NCI-H345 (cell line): ENCODE results near the gene TMPRSS7.
A peak's percentile ranks its signal among the peaks of the same experiment; 100 is the strongest.

Experiments used
- DNase-seq: peaks from one replicate; lab custom pipeline; 2025; lab: John Stamatoyannopoulos, UW

Gene TMPRSS7, protein sequence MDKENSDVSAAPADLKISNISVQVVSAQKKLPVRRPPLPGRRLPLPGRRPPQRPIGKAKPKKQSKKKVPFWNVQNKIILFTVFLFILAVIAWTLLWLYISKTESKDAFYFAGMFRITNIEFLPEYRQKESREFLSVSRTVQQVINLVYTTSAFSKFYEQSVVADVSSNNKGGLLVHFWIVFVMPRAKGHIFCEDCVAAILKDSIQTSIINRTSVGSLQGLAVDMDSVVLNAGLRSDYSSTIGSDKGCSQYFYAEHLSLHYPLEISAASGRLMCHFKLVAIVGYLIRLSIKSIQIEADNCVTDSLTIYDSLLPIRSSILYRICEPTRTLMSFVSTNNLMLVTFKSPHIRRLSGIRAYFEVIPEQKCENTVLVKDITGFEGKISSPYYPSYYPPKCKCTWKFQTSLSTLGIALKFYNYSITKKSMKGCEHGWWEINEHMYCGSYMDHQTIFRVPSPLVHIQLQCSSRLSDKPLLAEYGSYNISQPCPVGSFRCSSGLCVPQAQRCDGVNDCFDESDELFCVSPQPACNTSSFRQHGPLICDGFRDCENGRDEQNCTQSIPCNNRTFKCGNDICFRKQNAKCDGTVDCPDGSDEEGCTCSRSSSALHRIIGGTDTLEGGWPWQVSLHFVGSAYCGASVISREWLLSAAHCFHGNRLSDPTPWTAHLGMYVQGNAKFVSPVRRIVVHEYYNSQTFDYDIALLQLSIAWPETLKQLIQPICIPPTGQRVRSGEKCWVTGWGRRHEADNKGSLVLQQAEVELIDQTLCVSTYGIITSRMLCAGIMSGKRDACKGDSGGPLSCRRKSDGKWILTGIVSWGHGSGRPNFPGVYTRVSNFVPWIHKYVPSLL

DNA sequence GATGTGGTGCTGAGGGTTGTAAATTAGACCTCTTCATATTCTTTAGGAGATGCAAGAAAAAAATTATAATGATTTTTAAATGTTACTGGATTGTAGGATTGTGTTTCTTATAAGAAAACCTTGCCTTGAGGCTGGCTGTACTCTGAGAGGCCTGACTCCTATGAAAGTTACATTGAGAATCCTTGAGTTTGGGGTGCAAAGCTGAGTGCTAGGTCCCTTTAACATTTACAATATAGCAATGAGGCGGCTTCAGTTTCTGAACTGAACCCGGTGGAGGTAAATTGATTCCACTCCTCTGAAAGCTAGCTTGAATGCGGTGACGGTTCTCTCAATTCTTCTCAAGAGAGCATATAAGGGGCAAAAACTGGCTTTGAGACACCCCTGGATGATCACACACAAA lies at the start of gene TMPRSS7:
Gene TMPRSS7 (plus strand): TSS at position 301 of the 400 bp plus-strand sequence. CDS start 110 bp downstream, outside the sequence.
- DNase-seq: no peak

DNA sequence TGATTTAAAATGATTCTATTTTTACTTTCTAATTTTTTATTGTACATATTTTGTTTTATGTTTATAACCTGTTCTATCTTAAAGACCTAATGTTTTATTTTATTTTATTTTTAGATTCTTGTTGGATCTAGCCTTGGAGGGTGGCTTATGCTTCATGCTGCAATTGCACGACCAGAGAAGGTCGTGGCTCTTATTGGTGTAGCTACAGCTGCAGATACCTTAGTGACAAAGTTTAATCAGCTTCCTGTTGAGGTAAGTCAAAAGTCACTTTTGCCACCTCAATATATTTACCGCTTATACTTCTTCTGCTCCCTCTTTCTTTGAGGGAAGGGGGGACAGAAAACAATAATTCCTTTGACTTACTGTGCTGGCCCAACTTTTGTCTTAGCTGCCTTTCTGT lies 47.7 kb upstream of the TMPRSS7 start:
- DNase-seq: no peak

DNA sequence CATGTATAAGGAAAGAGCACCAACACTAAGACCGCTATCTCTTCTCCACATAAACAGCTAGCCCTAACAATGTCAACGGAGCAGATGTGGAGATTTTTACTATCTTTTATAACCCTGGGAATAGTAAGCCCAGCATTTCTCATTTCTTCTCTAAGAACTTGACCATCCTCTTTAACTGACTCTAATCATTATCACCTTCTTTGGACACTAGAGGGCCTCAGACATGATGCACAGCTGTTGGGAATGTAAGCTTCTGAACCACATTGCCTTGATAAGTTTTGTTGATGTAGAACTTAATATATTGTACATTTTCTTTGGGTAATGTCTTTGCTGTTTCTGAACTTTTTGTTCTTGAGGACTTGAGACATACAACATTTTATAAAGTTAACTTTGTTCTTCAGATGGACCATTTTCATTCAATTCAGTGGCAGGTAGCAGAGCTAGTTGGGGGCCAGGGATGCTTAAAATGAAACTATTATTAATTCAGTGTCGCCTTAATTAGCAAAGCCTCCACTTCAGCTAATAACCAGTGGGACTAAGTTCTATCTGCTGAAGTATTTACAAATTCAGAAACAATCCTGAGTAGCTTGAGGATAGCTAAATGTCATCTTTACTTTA lies 45.4 kb upstream of the TMPRSS7 start:
- peak; percentile 51 for DNase-seq

DNA sequence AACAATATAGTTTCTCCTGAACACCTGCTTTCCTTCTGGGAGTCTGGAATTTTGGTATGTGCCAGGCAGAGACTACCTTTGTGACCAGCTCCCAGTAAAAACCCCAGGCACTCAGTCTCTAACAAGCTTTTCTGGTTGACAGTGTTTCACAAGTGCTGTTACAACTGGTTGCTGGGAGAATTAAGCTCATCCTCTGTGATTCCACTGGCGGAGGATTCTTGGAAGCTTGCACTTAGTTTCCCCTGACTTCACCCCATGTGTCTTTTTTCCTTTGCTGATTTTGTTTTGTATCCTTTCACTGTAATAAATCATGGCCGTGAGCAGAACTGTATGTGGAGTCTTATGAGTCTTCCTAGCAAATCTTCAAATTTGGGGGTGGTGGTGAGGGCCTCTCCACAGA lies 41.5 kb upstream of the TMPRSS7 start:
- DNase-seq: no peak

DNA sequence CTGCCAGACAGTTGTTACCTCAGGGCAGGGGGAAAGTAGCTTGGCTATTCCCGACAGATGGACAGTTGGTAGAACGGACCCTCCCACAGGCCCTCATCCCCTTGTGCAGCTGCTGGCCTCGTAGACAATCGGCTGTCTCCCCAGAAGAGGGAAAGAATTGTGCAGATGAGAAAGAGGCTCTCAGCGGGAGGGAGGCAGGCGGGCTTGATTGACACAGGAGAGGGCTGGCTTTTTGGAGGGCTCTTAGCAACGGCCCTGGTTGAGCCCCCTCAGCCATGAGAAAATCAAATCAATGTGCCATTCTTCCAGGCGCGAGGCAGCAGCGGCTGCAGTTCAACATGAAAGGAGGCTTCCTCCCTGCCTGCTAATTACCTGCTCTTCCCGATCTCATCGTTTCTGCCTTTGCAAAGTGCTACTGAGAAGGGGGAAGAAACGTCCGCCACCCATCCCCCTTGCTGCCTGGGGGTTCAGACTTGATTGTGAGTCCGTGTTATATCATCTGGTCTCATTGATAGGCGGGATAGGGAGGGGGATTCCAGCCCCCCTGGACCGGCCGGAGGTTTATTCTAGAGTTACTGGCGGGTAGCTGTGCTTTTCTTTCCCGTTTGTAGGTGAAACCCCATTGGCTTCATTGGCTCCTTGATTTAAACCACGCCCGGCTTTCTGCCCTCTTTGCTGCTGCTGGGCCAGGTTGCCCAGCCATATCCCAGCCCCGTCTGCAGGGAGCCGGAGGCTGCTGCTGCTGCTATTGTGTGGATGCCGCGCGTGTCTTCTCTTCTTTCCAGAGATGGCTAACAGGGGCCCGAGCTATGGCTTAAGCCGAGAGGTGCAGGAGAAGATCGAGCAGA lies 35.7 kb upstream of the TMPRSS7 start, which contains the start of gene TAGLN3:
Gene TAGLN3 (plus strand): TSS at position 287 of the 848 bp plus-strand sequence. CDS start 501 bp downstream, at position 788.
- DNase-seq: peak; percentile 79

DNA sequence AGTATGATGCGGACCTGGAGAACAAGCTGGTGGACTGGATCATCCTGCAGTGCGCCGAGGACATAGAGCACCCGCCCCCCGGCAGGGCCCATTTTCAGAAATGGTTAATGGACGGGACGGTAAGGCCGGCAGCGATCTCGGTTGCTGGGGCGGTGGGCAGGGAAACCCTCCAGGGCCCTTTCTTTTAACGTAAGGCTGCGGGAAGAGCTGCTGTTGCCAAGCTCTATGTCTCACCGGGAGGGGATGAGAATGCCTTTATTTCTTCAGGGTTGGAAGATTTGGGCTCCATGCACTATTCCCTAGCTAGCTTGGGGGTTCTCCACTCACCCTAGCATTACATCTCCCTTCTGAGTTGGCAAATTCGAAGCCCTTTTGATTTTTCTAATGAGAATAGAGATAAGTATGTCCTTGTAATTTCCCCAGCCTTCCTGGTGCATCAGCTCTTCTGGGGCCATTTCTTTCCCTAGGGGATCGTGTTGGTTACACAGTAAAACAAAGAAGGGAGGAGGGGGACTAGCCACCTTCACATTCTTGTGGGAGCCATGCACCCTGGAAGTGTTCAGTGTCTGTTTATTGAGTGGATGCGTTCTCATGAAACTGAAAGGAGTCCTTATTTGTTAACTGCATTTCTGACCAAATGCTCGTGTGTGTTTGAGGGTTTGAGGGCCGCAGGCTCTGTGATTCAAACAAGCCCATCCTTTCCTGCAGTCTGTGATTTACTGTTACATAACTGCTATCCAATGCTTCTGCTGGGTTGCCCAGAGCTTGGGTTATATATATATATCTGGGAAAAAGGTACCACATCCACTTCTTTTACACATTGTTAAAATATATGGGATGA lies 34.8 kb upstream of the TMPRSS7 start:
- peak; percentile 24 for DNase-seq

DNA sequence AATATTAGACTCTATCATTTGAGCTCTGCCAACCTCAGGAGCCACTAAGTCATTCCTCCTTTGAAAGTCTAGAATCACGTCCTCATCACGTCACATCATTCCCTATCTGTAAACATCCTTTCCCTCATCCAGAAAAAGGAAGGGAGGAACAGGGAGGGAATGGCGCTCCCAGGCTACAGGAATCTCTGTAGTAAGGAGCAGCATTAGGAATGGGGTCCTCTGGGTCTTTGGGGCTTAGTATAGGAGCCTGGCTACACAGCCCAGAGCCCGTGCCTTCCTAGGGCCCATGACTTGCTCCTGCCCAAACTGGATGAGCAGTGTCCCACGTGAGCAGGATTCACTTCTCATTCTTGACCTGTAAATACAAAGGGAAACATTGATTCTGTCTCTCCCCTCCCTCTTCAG lies 34.2 kb upstream of the TMPRSS7 start:
- DNase-seq: no peak

DNA sequence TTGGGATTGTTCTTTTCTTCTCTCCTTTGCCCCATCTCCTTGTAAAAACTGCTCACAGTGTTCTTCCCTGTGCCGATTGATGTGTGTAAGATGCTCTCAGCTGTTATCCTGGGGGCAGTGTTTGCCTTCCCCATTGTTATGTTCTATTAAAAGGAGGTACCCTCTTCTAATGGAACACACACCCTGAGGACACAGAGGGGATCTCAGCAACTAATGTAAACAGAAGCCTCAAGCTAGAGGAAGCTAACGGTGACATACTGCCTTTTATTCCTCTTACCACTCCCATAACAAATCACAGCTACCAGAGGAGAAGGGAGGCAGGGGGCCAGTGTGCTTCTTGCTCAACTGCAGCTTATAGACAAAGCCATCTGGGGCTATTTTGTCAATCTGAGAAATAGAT lies 33.6 kb upstream of the TMPRSS7 start:
- DNase-seq: peak; percentile 43

DNA sequence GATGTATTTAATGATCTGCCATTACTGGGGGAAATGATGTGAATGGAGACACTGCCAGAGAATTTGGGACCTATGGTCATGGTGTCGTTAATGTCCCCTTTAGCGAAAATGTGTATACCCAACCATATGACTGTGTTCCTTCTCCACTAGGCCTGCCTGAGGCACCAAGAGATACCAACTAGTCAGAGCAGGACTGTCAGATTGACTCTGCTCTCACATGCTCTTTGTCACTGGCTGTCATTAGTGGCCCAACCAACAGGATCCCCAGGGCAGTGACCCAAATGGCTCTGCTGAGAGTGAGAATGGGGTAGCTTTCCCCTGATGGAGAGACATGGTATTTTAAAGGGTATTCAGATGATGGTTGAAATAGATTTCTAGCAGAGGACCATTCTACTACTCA lies 33.0 kb upstream of the TMPRSS7 start:
- DNase-seq: no peak

DNA sequence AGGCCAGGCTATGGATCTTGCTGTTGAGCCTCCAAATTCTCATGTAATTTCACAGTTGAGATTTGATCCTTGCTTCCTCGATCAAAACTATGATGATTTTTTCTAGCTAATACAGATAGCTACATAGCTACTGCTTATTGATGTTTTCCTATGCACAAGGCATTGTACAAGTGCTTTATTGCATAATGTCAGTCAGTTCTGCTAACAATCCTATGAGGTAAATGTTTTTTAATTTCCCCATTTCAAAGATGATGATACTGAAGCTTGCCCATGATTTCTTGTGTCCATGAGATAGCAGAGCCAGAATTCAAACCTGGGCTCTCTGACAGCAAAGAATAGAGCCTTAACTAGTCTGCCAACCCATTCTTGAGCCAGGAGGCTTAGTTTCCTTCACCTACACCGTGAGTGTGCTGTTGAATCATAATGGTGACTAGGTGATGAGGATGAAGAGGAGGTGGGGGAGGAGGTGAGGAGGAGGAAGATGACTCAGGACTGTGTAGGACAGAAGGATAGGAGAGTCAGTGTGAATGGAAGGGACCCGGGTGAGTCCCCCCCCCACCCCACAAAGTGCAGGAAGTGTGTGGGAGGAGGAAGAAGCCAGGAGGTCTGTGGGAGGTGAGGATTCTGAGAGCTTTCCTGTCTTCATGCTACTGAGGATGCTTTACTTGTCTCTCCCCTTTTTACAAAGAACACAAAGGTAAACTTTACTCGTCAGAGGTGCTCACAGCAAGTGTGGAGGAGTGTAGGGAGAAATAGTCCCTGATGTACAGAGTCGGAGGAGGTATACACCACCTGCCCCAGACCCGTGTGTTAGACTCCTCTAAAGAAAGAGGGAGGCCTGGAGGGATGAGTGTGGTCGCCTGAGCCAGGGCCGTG lies 32.2 kb upstream of the TMPRSS7 start:
- DNase-seq: no peak

DNA sequence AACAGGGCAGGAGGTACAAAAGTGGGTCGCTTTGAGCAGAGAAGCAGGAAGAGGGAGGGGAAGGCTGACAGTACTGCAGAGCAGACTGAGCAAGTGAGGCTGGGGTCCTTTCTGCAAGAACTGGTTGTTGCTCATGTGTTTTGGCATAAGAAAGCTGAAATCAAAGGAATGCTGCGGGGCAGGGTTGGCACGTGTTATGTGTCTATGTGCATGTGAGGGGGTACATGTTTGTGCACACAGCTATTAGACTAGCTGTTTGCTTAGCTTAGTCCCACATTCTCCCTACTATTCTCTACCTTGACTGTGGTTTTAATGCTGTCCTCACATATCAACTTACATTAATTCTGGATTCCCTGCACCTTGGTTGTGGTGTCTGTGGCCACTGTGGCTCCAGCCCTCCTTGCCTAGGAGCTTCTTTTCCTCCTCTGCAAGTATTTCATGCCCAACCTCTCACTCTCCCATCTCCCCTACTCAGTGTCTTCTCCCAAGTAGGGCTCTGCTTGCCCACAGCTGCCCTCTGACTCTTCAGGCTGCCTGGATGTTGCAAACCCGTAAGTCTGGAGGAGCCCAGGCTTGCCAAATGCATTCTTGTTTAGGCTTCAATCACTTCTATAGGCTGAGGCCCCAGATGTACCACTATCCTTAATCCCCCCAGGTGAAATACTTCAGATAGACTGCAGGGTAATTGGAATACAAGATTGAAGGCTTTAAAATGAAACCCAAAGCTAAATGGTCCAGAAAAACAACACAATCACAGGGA lies 31.0 kb upstream of the TMPRSS7 start:
- no peak for DNase-seq

DNA sequence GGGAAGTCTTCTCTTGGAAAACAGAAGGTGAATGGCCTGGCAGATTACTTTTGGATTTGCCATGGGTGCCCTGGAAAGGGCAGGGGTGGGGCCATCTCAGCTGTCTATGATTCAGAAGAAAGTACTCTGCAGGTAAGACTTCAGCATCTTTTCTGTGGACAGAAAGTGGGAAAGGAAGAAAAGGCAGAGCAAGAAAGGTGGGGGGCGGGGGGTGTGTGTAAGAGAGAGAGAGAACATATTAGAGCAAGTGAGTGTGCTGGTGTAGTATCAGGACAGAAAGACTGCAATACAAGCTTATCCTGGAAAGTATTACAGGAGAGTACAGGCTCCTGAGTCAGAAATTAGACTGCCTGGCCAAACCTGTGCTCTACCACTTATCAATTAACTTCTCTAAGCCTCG lies 30.3 kb upstream of the TMPRSS7 start:
- no peak for DNase-seq

DNA sequence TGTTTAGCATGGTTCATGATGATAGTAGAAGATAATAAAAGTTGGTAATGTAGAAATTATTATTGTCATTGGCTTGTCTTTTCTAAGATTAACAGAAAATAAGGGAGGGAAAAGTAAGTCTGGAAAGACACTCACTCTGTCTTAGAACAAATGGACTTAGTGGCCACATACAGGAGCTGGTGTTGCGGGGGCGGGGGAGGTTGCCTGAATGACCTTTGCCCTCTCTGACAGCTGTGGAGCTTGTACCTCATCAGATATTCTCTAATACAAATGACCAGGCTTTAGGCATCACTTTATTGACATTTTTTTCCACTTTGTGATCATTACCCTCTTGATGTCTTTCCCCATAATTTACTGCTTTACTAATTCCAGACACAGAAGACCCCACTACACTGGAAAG lies 29.9 kb upstream of the TMPRSS7 start:
- no peak for DNase-seq

DNA sequence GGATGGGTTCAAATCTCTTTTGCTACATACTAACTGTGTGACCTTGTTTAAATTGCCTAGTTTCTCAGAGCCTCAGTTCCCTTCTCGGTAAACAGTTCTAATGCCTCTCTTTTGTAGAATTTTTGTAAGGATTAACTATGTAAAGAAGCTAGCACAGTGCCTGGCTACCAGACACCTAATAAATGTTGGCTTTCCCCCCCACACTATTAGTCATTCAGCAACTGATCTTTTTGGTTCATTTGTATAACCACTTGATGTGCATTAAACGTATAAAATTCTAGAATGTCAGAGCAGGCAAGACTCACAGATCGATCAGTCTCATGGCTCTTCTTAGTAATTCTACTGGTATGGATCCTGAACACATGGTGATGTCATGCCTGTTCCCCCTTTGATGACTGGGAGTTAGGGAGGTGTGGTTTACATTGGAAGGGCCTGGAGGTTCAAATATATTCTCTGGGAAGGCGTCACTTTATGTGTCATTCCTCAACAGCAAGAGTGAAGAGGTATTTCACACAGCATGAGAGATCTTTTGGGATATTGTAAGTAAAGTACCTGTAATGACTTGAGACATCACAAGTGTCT lies 29.4 kb upstream of the TMPRSS7 start:
- no peak for DNase-seq

DNA sequence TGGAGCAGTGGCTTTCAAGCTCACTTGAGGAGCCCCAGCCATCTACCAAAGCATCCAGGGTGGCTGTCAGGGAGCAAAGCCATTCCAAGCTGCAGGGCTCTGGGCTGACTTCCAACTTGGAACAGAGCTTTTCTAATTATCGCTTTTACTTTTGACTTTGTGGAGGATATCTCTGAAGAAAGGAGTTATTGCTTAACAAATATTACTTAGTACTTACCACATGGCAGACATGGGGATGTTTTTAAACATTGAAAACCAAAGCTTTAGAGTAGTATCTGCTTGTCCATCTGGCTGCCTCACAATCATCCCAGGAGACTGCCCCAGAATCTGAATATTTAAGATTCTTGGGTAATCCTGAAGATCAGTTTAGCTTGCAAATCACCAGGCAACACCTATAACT lies 26.9 kb upstream of the TMPRSS7 start:
- DNase-seq: no peak

DNA sequence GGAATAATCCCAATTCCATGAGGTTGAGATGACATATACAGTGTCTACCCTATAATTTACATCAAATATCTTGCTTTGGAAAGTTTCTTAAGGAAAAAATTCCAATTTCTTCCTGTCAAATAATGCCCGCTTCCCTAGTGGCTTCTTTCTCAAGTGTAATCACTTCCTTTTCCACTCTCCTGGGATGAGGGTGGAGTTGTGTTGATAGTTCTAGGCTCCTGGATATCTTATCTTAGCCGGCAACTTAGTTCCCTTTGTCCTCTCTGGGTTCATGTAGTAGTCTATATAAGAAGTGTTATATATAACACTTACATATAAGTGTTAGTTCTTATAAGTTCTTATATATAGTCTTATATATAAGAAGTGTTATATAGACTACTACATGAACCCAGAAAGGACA lies 24.9 kb upstream of the TMPRSS7 start:
- no peak for DNase-seq

DNA sequence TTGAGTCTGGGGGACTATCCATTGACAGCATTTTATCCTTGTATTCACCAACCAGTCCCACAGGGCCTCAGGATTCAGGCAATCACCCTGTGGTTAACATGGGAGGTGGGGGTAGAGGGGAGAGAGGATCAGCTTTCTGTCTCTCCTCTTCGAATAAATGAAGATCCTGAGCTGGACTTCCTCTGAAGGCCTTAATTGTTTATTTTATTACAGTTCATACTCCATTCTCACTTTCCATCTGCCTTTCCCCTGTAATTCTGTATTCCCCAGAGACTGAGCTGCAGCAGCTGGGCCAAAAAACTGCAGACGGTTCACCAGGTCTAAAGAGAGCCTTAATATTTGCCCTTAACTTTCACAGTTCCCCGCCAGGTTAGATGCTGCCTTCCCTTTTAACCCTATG lies 23.9 kb upstream of the TMPRSS7 start:
- no peak for DNase-seq

DNA sequence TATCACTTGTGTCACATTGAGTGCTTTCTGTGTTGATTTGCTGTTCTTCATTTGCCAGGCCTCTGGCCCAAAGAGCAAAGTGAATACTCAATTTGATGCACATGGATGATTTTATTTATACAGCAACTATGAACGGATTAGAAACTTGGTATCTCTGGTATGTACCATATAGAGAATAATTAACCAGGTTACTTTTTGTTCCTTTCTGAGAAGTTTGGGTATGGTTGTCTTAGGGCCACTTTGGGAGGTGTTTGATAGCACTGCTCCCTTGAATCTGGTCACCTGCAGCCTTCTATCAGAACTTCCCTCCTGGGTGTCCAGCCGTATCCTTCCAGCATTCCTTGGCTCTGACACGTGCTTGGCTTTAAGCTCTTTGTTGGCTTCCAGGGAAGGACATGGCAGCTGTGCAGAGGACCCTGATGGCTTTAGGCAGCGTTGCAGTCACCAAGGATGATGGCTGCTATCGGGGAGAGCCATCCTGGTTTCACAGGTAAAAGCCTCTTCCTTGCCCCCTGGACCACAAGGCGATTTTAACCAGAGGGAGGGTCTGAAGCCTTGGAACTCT lies 23.1 kb upstream of the TMPRSS7 start:
- no peak for DNase-seq
